ENCODE data around the gene ITGB5. TPM values are rescaled to one million over a fixed set of nuclear protein-coding genes. Genes with fewer than 3 reads are reported as not detected.

The ITGB5 gene
- total and polyA plus RNA-seq, 4 donors, result 21.0 to 126 (median 43.7) TPM

- Histone ChIP-seq H3K27me3 (ENCODE audit: control insufficient read depth in 3 of 3, insufficient read depth in 3 of 3, low read length in 2 of 3) (no peaks in the 10 kb centered on the region), H3K27ac (ENCODE audit: low read depth in 1 of 2, low read length in 1 of 2) (peak overlapping the region; percentile 76 to 84), H3K4me3 (no peak overlapping the region), H3K36me3 (ENCODE audit: control insufficient read depth in 4 of 4, insufficient read depth in 4 of 4, low read length in 4 of 4) (peaks cover 0 to 4% (median 0%) of the 10 kb centered on the region in 4 donors), H3K9ac (ENCODE audit: insufficient read depth in 1 of 2, low read length in 2 of 2) (no peak overlapping the region), H3K4me1 (ENCODE audit: control insufficient read depth in 5 of 5, insufficient read depth in 5 of 5, low read length in 5 of 5) (peaks cover 11 to 47% (median 22%) of the 10 kb centered on the region in 5 donors), H3K9me3 (ENCODE audit: control insufficient read depth in 4 of 4, insufficient read depth in 3 of 4, low read length in 3 of 4) (peaks cover 0 to 1% (median 0%) of the 10 kb centered on the region in 4 donors)
- no peak for TF ChIP-seq CTCF (IDR thresholded peaks at IDR 0.05; ENCODE audit: control extremely low read depth, extremely low read depth)
- DNase-seq (peak; percentile 81 to 94 (median 90)), ATAC-seq (ENCODE audit: insufficient read depth, low FRiP score) (peak; percentile 12)
- 32 to 37% methylated on average over 8 of the region's 8 CpGs for WGBS, 2 donors
Observed at GRCh38 chr3:124780356-124780755, 106.8 kb downstream of the ITGB5 start.

- Histone ChIP-seq H3K9me3 (ENCODE audit: control insufficient read depth in 4 of 4, insufficient read depth in 3 of 4, low read length in 3 of 4) (peaks cover 0 to 4% (median 0%) of the 10 kb centered on the region in 4 donors), H3K9ac (ENCODE audit: insufficient read depth in 1 of 2, low read length in 2 of 2) (no peak overlapping the region), H3K36me3 (ENCODE audit: control insufficient read depth in 4 of 4, insufficient read depth in 4 of 4, low read length in 4 of 4) (peaks cover 0 to 4% (median 0%) of the 10 kb centered on the region in 4 donors), H3K27me3 (ENCODE audit: control insufficient read depth in 3 of 3, insufficient read depth in 3 of 3, low read length in 2 of 3) (no peaks in the 10 kb centered on the region), H3K4me3 (no peak overlapping the region), H3K27ac (ENCODE audit: low read depth in 1 of 2, low read length in 1 of 2) (peak overlapping the region; percentile 72 to 84), H3K4me1 (ENCODE audit: control insufficient read depth in 5 of 5, insufficient read depth in 5 of 5, low read length in 5 of 5) (peaks cover 11 to 49% (median 24%) of the 10 kb centered on the region in 5 donors)
- no peak for TF ChIP-seq CTCF (IDR thresholded peaks at IDR 0.05; ENCODE audit: control extremely low read depth, extremely low read depth)
- ATAC-seq (ENCODE audit: insufficient read depth, low FRiP score) (no peak), DNase-seq (no peak)
- WGBS, 2 donors, result 87 to 90% methylated on average over 6 to 9 of the region's 9 CpGs
Observed at GRCh38 chr3:124779751-124780191, 107.4 kb downstream of the ITGB5 start.

GRCh38 chr3:124779116-124779515, 108.0 kb downstream of the ITGB5 start:
- DNase-seq (no peak), ATAC-seq (ENCODE audit: insufficient read depth, low FRiP score) (no peak)
- no peak overlapping the region for H3K27ac ChIP-seq (ENCODE audit: low read depth in 1 of 2, low read length in 1 of 2)
- no peaks in the 10 kb centered on the region for H3K27me3 ChIP-seq (ENCODE audit: control insufficient read depth in 3 of 3, insufficient read depth in 3 of 3, low read length in 2 of 3)
- H3K4me1 ChIP-seq (ENCODE audit: control insufficient read depth in 5 of 5, insufficient read depth in 5 of 5, low read length in 5 of 5), result peaks cover 16 to 55% (median 28%) of the 10 kb centered on the region in 5 donors
- H3K4me3 ChIP-seq, result no peak overlapping the region
- no peak for TF ChIP-seq CTCF (IDR thresholded peaks at IDR 0.05; ENCODE audit: control extremely low read depth, extremely low read depth)
- H3K36me3 ChIP-seq (ENCODE audit: control insufficient read depth in 4 of 4, insufficient read depth in 4 of 4, low read length in 4 of 4), result peaks cover 0 to 4% (median 0%) of the 10 kb centered on the region in 4 donors
- H3K9ac ChIP-seq (ENCODE audit: insufficient read depth in 1 of 2, low read length in 2 of 2), result no peak overlapping the region
- 91 to 94% methylated on average over 7 of the region's 7 CpGs for WGBS, 2 donors
- H3K9me3 ChIP-seq (ENCODE audit: control insufficient read depth in 4 of 4, insufficient read depth in 3 of 4, low read length in 3 of 4), result peaks cover 0 to 4% (median 0%) of the 10 kb centered on the region in 4 donors

Data from lung (tissue), 12 donors.